ENCODE results near the gene HIVEP3. TPM values are rescaled to one million over a fixed set of nuclear protein-coding genes. Genes with fewer than 3 reads are reported as not detected.

HIVEP3 gene
- total RNA-seq, 2 donors from 2014 or later, result 3.4 to 4.0 TPM

DNA sequence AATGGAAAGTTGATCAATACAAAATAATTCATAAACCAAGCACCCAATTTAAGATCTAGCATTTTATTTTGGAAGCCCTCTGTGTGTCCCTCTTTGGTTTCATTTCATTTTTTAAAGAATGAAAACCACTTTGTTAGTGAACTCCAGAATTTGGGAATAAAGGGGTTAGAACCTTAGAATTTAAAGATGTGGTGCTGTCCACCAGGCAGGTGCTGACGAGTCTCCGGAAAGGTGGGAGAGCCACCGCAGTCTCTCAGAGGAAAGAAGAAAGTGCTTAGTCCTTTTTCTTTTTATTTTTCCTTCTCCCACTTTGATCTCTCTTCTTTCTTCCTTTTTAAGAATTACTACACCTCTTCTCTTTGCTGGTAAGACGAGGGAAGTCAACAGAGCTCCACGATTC lies 20.5 kb upstream of the HIVEP3 start:
- DNase-seq, result no peak
- ATAC-seq, result no peak
- no peak overlapping the region for H3K27ac ChIP-seq
- H3K4me1 ChIP-seq, result no peaks in the 10 kb centered on the region
- intact Hi-C loops (cut with DNase I), result no loop called here
- WGBS, 2 donors, result 71 to 82% methylated on average over 5 of the region's 5 CpGs
- H3K4me3 ChIP-seq, result no peak overlapping the region
- TF ChIP-seq, protein P1, sequence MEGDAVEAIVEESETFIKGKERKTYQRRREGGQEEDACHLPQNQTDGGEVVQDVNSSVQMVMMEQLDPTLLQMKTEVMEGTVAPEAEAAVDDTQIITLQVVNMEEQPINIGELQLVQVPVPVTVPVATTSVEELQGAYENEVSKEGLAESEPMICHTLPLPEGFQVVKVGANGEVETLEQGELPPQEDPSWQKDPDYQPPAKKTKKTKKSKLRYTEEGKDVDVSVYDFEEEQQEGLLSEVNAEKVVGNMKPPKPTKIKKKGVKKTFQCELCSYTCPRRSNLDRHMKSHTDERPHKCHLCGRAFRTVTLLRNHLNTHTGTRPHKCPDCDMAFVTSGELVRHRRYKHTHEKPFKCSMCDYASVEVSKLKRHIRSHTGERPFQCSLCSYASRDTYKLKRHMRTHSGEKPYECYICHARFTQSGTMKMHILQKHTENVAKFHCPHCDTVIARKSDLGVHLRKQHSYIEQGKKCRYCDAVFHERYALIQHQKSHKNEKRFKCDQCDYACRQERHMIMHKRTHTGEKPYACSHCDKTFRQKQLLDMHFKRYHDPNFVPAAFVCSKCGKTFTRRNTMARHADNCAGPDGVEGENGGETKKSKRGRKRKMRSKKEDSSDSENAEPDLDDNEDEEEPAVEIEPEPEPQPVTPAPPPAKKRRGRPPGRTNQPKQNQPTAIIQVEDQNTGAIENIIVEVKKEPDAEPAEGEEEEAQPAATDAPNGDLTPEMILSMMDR (IDR thresholded peaks at IDR 0.05), result no peak
- TF ChIP-seq POLR2A (IDR thresholded peaks at IDR 0.05), result no peak
- H3K36me3 ChIP-seq (replicated peaks in 1 of 2; ENCODE audit: insufficient read depth in 1 of 2, low read depth in 2 of 2), result no peaks in the 10 kb centered on the region
- no peaks in the 10 kb centered on the region for H3K27me3 ChIP-seq
- no peaks in the 10 kb centered on the region for H3K9me3 ChIP-seq

DNA sequence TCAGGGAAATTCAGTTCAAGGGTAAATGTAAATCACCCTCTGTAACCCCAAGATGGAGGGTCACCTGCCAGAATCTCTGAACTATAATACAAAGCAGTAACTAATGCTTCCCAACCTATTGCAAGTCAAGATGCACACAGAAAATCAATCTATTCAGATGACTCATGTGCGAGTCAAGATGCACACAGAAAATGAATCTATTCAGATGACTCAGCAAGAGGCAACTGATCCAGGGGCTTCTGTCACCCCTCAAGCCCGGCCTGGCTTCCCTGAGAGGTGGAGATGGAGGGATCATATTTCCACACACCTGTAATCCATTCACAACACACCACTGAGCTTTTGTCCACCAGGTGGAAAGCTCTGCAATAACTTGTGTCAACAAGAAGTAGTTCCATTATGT lies 17.4 kb upstream of the HIVEP3 start:
- no peak for DNase-seq
- ATAC-seq, result no peak

DNA sequence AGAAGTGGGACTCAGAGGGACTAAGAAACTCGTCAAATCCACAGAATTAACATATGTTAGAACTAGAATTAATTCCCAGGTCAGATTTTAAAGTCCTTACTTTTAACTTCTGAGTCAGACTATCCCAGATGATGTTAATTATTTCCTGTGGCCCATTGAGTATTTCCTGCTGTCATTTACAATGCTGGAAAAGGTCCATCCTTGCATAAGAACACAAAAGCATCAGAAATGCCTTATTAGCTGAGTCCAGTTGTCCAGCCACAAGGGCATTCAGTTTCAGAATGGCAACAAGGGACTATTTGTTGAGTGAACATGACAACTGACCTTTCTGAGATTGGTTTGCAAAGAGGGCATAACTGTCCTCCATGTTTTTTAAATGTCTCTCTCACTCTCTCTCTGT lies 16.5 kb upstream of the HIVEP3 start:
- Histone ChIP-seq H3K4me3 (no peak overlapping the region), H3K36me3 (replicated peaks in 1 of 2; ENCODE audit: insufficient read depth in 1 of 2, low read depth in 2 of 2) (no peaks in the 10 kb centered on the region), H3K27me3 (no peaks in the 10 kb centered on the region), H3K4me1 (no peaks in the 10 kb centered on the region), H3K27ac (no peak overlapping the region), H3K9me3 (no peaks in the 10 kb centered on the region)
- no peak for TF ChIP-seq POLR2A (IDR thresholded peaks at IDR 0.05)
- TF ChIP-seq, protein P1 (IDR thresholded peaks at IDR 0.05), result no peak
- DNase-seq (no peak), ATAC-seq (no peak)
- WGBS, 2 donors, result 68 to 90% methylated on average over 1 of the region's 1 CpG
- intact Hi-C loops (cut with DNase I), result no loop called here

More for the DNA sequence above, 17.4 kb upstream of the HIVEP3 start:
- no peaks in the 10 kb centered on the region for H3K4me1 ChIP-seq
- no peak overlapping the region for H3K27ac ChIP-seq
- intact Hi-C loops (cut with DNase I), result no loop called here
- TF ChIP-seq, protein P1 (IDR thresholded peaks at IDR 0.05), result no peak
- TF ChIP-seq POLR2A (IDR thresholded peaks at IDR 0.05), result no peak
- 65 to 93% methylated on average over 2 of the region's 2 CpGs for WGBS, 2 donors
- no peak overlapping the region for H3K4me3 ChIP-seq
- H3K36me3 ChIP-seq (replicated peaks in 1 of 2; ENCODE audit: insufficient read depth in 1 of 2, low read depth in 2 of 2), result no peaks in the 10 kb centered on the region
- H3K9me3 ChIP-seq, result no peaks in the 10 kb centered on the region
- H3K27me3 ChIP-seq, result no peaks in the 10 kb centered on the region

DNA sequence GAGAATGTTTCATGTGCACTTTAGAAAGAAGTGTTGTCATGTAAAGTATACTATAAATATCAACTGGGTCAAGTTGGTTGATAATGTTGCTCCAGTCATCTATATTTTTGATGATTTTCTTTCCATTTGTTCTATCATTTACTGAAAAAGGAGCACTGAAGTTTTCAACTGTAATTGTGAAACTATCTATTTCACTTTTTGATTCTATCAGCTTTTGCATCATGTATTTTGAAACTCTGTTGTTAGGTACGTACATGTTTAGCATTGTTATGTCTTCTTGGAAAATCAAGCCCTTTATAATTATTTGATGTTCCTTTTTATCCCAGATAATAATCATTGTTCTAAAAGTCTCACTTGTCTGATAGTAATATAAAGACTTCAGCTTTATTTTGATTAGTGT lies 14.4 kb upstream of the HIVEP3 start:
- TF ChIP-seq, protein P1 (IDR thresholded peaks at IDR 0.05), result no peak
- TF ChIP-seq POLR2A (IDR thresholded peaks at IDR 0.05), result no peak
- WGBS, 2 donors, result 84 to 98% methylated on average over 1 of the region's 1 CpG
- H3K4me1 ChIP-seq, result no peaks in the 10 kb centered on the region

DNA sequence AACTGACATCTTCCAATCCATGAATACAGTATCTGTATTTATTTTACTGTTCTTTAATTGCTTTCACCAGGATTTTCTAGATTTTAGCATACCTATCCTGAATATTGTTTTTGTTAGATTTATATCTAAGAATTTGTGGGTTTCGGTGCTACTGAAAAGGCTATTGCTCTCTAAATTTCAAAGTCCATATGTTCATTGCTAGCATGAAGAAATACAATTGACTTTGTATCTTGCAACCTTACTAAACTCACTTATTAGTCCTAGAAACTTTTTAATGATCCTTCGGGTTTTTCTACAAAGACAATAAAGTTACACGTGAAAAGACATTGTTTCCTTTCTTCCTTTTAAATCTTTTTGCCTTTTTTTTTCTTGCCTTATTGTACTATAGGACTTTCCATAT lies 12.9 kb upstream of the HIVEP3 start:
- intact Hi-C loops (cut with DNase I), result no loop called here
- no peak for ATAC-seq
- Histone ChIP-seq H3K27ac (no peak overlapping the region), H3K36me3 (replicated peaks in 1 of 2; ENCODE audit: insufficient read depth in 1 of 2, low read depth in 2 of 2) (no peaks in the 10 kb centered on the region), H3K4me3 (no peak overlapping the region), H3K9me3 (no peaks in the 10 kb centered on the region), H3K27me3 (no peaks in the 10 kb centered on the region), H3K4me1 (peaks cover 11% of the 10 kb centered on the region)
- WGBS, 2 donors, result 83 to 85% methylated on average over 3 of the region's 3 CpGs
- DNase-seq, result no peak
- TF ChIP-seq POLR2A (IDR thresholded peaks at IDR 0.05), result no peak
- TF ChIP-seq, protein P1 (IDR thresholded peaks at IDR 0.05), result no peak

More for the DNA sequence above, 14.4 kb upstream of the HIVEP3 start:
- no peaks in the 10 kb centered on the region for H3K36me3 ChIP-seq (replicated peaks in 1 of 2; ENCODE audit: insufficient read depth in 1 of 2, low read depth in 2 of 2)
- H3K27ac ChIP-seq, result no peak overlapping the region
- no peaks in the 10 kb centered on the region for H3K9me3 ChIP-seq
- ATAC-seq, result no peak
- intact Hi-C loops (cut with DNase I), result no loop called here
- no peaks in the 10 kb centered on the region for H3K27me3 ChIP-seq
- no peak overlapping the region for H3K4me3 ChIP-seq
- no peak for DNase-seq

Data from body of pancreas (tissue), 4 donors.